CD4-positive, alpha-beta T cell treated with Interleukin-15 for 4 hours (primary cell): ENCODE data around the gene TARS2.

Source experiments
- DNase-seq: peaks from one replicate; pipeline ENCODE4 v3.0.0-alpha.2; 2020; ENCODE audit warnings: low spot score

The TARS2 gene

GRCh38 chr1:150486966-150487762 is at the start of gene TARS2:
Gene TARS2, plus strand, starts transcription at chr1:150487419. Its CDS starts 32 bp downstream, at chr1:150487451.
- DNase-seq = peak; percentile 99

DNA sequence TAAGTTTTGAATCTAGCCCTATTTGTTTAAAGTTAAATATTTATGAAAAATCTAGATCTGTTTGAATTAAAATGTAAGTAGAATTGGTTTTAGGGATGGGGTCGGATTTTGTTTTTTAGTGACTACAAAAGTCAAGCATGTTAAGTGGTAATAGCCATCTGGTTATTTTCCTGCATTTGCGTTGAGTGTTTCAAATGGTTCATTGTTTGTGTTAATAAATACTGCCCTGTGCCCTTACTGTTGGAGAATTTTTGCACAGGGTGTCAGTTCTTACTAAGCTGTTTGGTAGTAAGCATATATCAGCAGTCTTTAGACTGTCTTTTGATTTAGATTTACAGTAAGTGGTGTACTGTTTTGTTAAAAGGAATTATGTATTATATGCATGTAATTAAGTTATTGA is 46.1 kb upstream of the TARS2 start:
- no peak for DNase-seq

- no peak for DNase-seq
Observed at GRCh38 chr1:150444232-150444631, 43.0 kb upstream of the TARS2 start.

DNA sequence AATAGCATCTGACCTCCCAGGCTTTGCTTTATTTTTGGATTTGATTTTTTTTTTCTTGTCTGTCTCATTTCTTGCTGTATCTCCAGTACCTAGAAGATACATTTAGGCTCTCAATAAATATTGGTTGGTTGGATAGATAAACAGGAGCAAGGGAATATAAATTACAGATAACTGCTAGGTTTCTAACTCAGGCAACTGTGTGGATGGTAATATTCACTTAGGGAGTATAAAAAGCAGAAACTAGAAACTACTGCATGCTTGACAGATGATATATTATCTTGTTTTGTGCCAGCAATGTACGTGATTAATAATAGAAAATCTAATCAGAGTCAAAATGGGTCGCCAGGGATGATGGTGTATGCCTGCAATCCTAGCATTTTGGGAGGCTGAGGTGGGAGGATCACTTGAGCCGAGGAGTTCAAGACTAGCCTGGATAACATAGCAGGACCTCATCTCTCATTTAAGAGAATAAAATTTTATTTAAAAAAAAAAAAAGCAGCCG is 31.0 kb upstream of the TARS2 start:
- no peak for DNase-seq

DNA sequence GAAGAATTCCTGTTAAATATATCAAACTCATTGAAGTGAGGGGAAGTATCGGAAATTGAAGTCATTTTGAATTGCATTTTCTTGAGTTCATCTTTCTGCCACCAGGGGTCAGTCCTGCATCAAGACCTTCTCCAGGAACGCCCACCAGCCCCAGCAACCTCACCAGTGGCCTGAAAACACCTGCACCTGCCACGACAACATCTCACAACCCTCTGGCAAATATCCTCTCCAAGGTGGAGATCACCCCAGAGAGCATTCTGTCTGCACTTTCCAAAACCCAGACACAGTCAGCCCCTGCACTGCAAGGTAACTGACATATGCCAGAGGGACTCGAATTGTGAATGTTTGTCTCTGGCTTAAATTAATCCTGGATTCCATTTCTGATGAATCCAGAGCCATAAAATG is 22.8 kb upstream of the TARS2 start:
- DNase-seq = peak; percentile 75

GRCh38 chr1:150466964-150467363 is 20.3 kb upstream of the TARS2 start:
- DNase-seq = no peak

GRCh38 chr1:150469291-150469690 is 17.9 kb upstream of the TARS2 start:
- no peak for DNase-seq

DNA sequence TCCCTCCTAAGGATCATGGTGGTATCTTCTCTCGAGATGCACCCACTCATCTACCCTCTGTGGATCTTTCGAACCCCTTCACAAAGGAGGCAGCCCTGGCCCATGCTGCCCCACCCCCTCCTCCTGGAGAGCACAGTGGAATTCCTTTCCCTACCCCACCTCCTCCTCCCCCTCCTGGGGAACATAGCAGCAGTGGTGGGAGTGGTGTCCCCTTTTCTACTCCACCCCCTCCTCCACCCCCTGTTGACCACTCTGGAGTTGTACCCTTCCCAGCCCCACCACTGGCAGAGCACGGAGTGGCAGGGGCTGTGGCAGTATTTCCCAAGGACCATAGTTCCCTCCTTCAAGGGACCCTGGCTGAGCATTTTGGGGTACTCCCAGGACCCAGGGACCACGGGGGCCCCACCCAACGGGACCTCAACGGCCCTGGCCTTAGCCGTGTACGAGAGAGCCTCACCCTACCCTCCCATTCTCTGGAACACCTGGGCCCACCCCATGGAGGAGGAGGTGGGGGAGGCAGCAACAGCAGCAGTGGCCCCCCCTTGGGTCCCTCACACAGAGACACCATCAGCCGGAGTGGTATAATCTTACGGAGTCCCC is 14.5 kb upstream of the TARS2 start:
- no peak for DNase-seq

- DNase-seq = no peak
Observed at GRCh38 chr1:150473659-150474058, 13.6 kb upstream of the TARS2 start.

DNA sequence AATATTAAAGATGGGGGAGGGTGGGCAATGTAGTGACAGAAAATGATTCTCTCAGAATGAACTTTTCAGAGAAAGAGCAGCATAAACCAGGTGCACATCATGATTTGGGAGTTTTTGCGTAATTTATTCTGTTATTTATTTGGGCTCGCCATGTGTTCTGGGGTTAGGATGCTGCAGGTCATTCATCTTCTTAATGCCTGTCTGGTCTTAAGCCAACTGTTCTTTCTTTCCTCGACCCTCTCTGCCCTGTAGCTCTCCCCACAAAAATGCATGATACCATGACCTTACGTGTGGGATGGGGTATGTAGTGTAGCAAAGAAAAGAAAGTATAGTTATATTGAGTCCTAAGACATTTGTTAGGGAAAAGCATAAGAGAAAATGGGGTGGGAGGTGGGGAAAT is 12.3 kb upstream of the TARS2 start:
- DNase-seq = no peak

DNA sequence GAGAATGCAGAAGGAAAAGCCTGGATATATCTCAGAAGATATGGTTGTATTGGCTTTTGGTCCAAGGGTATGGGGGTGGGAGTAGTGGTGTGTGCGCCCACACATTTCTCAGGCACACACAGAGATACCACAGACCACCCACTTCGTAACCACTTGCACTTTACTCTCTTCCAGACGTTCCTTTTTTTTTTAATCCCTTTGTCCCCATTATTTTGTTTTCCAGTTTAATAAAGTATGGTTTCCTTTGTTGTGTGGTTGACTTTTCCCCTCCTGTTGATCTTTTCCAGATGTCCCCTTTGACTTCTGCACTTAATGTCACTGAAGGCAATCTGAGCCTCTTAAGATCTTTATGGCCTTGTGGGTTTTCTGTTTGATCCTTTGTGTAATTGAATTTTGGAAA is 10.5 kb upstream of the TARS2 start:
- no peak for DNase-seq

DNA sequence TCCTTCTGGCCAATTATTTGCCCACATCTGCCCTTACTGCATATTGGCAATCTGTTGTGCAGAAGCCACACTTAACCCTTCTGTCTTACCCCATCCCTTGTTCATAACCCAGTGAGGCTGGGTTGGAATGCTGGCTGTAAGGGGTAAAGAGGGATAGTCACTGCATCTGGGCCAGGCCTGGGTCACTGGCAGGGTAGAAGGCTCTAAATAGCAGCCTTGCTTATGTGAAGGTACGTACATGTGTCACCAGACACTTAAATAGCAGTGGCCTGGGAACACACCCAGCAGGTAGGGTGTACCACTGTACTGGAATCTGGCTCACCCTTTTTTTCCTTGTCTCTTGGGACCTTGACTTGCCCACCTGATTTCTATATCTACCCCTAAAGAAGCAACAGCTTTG is 9.9 kb upstream of the TARS2 start:
- DNase-seq = no peak

GRCh38 chr1:150477733-150478132 is 9.5 kb upstream of the TARS2 start:
- no peak for DNase-seq

- no peak for DNase-seq
Observed at GRCh38 chr1:150479370-150479769, 7.8 kb upstream of the TARS2 start.

DNA sequence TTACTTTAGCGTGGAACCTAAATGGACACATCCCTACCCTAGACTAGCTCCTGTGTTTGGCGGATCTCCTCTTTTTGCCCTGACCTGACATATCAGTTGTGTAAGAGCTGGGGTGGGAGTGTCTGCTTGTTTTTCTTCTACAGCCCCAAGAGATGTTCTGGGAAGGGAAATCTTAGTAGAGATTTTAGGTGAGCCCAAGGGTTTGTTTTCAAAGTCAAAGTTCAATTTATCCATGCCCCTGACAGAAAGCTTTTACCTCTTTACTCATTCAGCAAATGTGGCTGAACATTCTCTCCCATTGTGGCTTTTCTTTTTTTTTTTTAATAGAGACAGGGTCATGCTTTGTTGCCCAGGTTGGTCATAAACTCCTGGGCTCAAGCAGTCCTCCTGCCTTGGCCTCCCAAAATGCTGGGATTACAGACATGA is 7.3 kb upstream of the TARS2 start:
- no peak for DNase-seq

DNA sequence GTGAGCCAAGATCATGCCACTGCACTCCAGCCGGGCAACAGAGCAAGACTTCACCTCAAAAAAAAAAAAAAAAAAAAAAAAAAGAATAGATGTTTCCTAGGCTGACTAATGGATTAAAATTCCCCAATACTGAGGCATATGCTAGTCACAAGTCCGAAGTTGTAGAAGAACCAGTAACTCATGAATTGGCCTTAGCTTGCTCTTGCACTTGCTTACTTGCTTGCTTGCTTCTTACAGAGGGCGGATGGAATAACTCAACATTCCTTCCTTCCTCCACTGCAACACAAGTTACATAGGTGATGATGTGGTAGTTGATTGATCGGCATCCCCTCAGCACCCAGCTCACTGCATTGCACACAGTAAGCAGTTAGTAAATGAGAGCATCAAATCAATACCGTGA is 2.8 kb upstream of the TARS2 start:
- no peak for DNase-seq

DNA sequence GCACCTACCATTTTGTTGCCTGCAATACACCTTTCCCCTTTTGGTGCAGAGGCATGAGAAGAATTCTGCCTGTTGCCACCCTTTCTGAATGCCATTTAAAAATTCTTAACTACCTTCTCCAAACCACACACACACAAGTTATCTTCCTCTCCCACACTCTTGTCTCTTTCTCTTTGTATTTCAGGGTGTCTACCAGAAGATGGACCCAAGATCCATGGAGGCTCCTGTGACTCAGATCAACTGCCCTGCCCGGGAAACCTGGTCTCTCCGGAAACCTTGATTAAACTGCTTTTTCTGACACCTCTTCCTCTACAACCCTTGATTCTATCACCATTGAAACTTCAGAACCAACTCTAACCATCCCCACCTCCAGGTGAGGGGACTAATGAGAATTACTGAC is 2.4 kb upstream of the TARS2 start:
- no peak for DNase-seq

GRCh38 chr1:150487763-150488115 is 520 bp downstream of the TARS2 start:
- DNase-seq = no peak

GRCh38 chr1:150493175-150493574 is 6.0 kb downstream of the TARS2 start:
- no peak for DNase-seq

DNA sequence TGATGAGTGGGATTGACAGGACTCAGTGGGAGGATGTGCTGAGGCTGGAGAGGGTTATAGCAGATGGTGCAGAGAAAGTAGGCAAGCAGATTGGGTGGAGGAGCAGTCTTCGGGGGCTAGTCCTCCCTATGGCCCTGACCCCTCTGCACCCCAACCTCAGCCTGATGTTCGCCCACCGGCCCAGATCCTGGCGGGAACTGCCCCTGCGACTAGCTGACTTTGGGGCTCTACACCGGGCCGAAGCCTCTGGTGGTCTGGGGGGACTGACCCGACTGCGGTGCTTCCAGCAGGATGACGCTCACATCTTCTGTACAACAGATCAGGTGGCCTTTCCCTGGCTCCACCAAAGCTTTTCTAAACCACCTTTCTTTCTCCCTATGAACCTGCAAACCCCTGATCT is 11.1 kb downstream of the TARS2 start:
- DNase-seq = no peak

DNA sequence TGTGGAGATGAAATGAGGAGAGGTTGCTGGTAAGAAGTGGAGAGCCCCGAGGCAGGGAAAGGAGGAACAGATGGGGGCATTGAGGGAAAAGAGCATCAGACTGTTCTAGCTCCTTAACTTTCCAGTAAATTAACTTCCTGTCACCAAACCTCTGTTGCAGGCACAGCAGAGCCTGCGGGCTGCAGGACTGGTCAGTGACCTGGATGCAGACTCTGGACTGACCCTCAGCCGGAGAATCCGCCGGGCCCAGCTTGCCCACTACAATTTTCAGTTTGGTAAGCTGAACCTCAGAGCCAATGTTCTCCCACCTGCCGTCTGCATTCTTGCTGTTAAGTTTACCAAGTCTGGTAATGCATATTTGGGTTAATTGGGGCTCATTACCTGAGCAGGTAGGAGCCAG is 18.2 kb downstream of the TARS2 start:
- no peak for DNase-seq

DNA sequence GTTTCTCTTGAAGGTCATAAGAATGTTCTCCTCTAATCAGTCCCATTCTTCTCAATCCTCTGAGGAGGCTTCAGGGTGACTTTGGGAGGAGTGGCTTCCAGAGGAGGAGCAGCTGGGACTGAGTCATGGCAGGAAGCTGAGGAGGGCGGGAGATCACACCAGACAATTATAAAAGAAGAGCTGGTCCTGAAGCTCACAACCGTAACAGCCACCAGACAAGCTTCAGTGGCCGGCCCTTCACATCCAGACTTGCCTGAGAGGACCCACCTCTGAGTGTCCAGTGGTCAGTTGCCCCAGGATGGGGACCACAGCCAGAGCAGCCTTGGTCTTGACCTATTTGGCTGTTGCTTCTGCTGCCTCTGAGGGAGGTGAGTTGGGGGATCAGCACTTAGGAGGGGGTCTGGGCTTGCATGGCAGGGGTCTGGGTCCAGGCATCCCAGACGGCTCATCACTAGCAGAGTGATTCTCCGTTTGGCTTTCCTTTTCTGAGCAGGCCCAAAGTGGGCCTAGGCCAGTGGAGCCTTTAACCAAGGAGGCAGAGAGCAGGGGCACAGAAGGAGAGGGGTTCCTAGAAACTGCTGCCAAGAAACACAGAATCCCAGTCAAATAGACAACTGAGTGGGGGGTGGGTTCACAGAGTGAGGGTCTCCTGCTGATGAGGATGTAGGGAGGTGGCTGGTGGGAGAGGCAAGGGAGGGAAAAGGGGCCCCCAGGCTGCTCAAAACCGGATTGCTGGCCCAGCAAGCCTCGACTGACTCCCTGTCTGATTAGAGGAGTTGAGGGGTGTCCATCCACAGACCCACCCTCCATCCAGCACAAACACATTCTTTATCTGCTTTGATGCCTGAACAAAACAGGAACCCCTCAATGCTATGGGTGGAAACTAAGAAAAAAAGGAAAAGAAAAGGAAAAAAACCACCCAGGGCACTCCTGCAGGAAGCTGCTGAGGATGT is 21.0 kb downstream of the TARS2 start, which contains the start of gene ECM1:
TSS of gene ECM1 (plus strand) at position 198 of the 953 bp plus-strand sequence. CDS start at position 299, 101 bp downstream.
- DNase-seq = no peak
